Mammary microvascular endothelial cell (primary cell): ENCODE measurements around the gene GGCX. TPM values are rescaled to one million over a fixed set of nuclear protein-coding genes. Genes with fewer than 3 reads are reported as not detected.

Experiments used
- total RNA-seq: library from RNA; depleted of rRNA; stranded (reverse); fragments of >200 nt; gene quantifications from 2 replicates; pipeline ENCODE4 v1.2.3, GENCODE V29; 2015

GGCX gene
- total RNA-seq = 28.7 and 47.6 TPM in 2 replicates

DNA sequence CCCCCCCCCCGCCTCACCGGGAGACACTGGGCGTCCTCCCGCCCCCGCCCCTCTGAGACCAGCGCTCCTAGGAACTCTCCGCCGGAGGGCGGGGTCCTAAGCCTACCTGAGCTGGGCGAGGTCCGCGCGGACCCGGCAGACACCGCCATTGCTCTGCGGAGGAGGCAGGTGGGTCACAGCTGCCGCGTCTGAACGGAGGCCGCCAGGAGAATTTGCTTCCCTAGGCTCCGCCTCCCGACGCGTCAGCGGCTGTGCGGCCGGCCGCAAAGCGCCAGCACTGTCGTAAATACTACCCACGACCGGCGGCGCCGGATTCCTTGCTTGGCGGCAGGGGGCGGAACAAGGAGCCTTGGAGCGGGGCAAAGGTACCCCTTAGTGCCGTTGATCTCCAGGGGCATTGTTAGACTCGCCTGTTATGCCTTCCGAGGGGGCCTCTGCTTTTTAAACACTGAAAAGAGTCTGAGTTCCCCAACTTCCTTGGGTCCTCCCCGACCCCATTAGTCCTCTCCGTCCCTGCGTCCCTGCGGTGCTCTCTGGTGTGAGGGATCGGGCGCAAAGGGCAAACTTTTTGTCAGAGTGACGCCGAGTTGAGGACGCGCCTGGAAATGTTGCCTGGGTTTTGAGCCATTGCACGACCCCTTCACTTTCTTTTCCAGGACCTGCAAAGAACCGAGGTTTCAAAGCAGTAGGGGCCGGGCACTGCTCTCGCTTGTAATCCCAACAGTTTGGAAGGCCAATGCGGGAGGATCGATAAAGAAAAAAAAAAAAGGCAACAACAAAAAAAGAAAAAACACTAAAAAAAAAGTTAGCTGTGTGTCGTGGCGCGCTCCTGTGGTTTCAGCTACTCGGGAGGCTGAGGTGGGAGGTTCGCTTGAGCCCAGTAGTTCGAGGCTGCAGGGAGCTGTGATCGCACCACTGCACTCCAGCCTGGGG is at the start of gene GGCX:
Gene GGCX, minus strand, starts transcription at position 214 of the 933 bp plus-strand sequence. Its CDS starts 65 bp downstream, at position 149.

GRCh38 chr2:85602476-85603234 is 41.4 kb upstream of the GGCX start, which contains the start of gene TMEM150A:
Gene TMEM150A (minus strand): TSS chr2:85602698. CDS start chr2:85601948, 750 bp downstream.

DNA sequence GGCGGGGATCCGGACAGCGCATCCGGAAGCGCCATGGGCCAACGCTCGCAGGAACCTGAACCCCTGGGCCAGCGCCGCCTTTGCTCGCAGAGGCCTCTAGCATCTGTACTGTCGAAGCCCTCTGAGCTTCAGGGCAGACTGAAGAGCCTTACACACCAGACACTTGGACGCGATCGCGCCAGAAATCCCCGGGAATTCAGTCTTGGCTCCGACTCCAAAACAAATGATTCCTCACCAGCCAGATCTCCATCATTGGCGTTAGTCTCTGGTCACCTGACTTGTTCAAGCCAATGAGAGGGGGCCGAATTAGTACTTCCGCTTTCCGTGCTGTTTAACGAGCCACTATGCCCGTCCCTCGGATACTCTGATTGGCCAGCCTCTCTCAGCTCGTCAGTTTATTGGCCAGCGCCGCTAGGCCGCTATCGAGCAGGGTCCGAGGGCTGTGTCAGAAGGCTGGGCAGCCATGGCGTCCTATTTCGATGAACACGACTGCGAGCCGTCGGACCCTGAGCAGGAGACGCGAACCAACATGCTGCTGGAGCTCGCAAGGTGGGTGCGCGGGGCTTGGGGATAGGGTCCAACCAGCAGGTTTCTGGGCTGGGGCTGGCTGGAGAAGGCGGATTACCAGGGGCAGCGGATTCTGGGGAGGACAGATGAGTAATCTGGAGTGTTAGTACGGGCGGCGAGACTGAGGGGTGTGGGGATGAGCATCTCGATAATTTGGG is 34.2 kb upstream of the GGCX start, which contains the start of gene RNF181:
Gene RNF181, plus strand, starts transcription at position 445 of the 725 bp plus-strand sequence. Its CDS starts 19 bp downstream, at position 464.

DNA sequence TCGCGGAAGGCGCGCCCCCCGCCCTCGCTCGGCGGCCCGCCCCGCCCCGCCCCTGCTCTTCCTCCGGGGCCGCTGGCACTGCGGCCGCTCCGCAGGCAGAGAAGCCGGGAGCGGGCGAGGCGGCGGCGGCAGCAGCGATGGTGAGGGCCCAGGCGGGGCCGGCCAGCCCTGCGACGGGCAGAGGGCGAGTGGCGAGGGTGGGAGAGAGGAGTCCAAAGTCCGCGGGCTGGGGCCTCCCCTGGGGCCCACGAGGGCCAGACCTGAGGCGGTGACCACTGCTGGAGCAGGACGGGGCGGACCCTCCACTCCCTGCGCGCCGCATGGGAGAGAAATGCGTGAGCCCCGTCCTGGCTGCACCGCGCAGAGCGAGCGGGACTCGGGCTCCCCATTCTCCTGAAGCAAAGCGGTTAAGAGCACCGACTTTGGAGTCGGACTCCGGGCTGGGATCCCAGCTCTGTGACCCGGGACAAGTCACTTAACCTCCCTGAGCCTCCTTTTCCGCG is 23.1 kb upstream of the GGCX start, which contains the start of gene VAMP5:
Gene VAMP5, plus strand, starts transcription at position 78 of the 503 bp plus-strand sequence. Its CDS starts 60 bp downstream, at position 138.

GRCh38 chr2:85577386-85578242 is 16.3 kb upstream of the GGCX start, which contains the start of gene VAMP8:
Gene VAMP8 (plus strand): TSS chr2:85577586. CDS start chr2:85577647, 61 bp downstream.

GRCh38 chr2:85538507-85539360 is 22.6 kb downstream of the GGCX start, which contains the start of gene MAT2A:
Gene MAT2A (plus strand): TSS chr2:85539168. CDS start chr2:85539288, 120 bp downstream.

Other genes with a start within 250 kb of the GGCX start
- 88.4 and 101 TPM in 2 replicates for gene TGOLN2, start 233.5 kb downstream of the GGCX start, total RNA-seq
- gene RETSAT, start 207.0 kb downstream of the GGCX start, total RNA-seq = 52.6 and 56.9 TPM in 2 replicates
- gene ELMOD3, start 206.7 kb downstream of the GGCX start, total RNA-seq = 10.3 and 10.7 TPM in 2 replicates
- 110 and 148 TPM in 2 replicates for gene CAPG, start 151.1 kb downstream of the GGCX start, total RNA-seq
- not detected in 2 replicates for gene SH2D6, start 142.8 kb downstream of the GGCX start, total RNA-seq
- gene MAT2A, start 22.3 kb downstream of the GGCX start, total RNA-seq = 103 and 109 TPM in 2 replicates
- gene VAMP8, start 16.1 kb upstream of the GGCX start, total RNA-seq = 2.5 and 2.9 TPM in 2 replicates
- gene VAMP5, start 22.9 kb upstream of the GGCX start, total RNA-seq = 201 and 217 TPM in 2 replicates
- 204 and 256 TPM in 2 replicates for gene RNF181, start 34.3 kb upstream of the GGCX start, total RNA-seq
- gene TMEM150A, start 41.2 kb upstream of the GGCX start, total RNA-seq = 13.0 and 13.6 TPM in 2 replicates
- 5.5 and 7.9 TPM in 2 replicates for gene C2orf68, start 50.6 kb upstream of the GGCX start, total RNA-seq
- 63.7 and 67.2 TPM in 2 replicates for gene USP39, start 54.7 kb upstream of the GGCX start, total RNA-seq
- not detected in 2 replicates for gene SFTPB, start 106.7 kb upstream of the GGCX start, total RNA-seq
- not detected in 2 replicates for gene GNLY, start 132.9 kb upstream of the GGCX start, total RNA-seq
- 15.4 and 17.1 TPM in 2 replicates for gene ATOH8, start 192.5 kb upstream of the GGCX start, total RNA-seq